Epithelial cell of esophagus (primary cell): ENCODE results near the gene ZNF630.
A peak's percentile ranks its signal among the peaks of the same experiment; 100 is the strongest.
"Not testable (repeated sequence)": the region's sequence is repeated elsewhere in the genome, so short reads cannot be mapped to it uniquely, and the experiment has no call there.

Experiments used
- DNase-seq: peaks from one replicate; pipeline ENCODE4 v3.0.0; 2010; ENCODE audit warnings: low read depth
- H3K4me3 ChIP-seq: 2 replicates; pipeline ENCODE4 v1.5.1; 2011; ENCODE audit warnings: mild to moderate bottlenecking, low read length, control low read depth
- CTCF ChIP-seq: IDR thresholded peaks from 2 replicates; pipeline ENCODE4 v1.5.1; 2011; ENCODE audit warnings: low read depth, mild to moderate bottlenecking, low read length, control low read depth, inconsistent platforms; ENCODE audit not compliant: insufficient read depth; ENCODE audit errors: missing control alignments

Gene ZNF630

GRCh38 chrX:48058621-48059295 lies 12.7 kb downstream of the ZNF630 start:
- no peak for TF ChIP-seq CTCF
- no peak overlapping the region for H3K4me3 ChIP-seq
- DNase-seq: no peak

GRCh38 chrX:48046846-48047245 lies 24.6 kb downstream of the ZNF630 start:
- TF ChIP-seq CTCF: no peak
- peak; percentile 66 for DNase-seq
- H3K4me3 ChIP-seq: no peak overlapping the region

- peak; percentile 71 for DNase-seq
- no peak for TF ChIP-seq CTCF
Observed at GRCh38 chrX:48045410-48046311, 25.8 kb downstream of the ZNF630 start.

GRCh38 chrX:48043056-48043455 lies 28.4 kb downstream of the ZNF630 start:
- no peak overlapping the region for H3K4me3 ChIP-seq
- no peak for TF ChIP-seq CTCF
- DNase-seq: no peak

More at GRCh38 chrX:48045410-48046311, 25.8 kb downstream of the ZNF630 start:
- no peak overlapping the region for H3K4me3 ChIP-seq

- TF ChIP-seq CTCF: no peak
- DNase-seq: no peak
- H3K4me3 ChIP-seq: no peak overlapping the region
Observed at GRCh38 chrX:48035891-48036290, 35.5 kb downstream of the ZNF630 start.

- not testable (repeated sequence) for DNase-seq, H3K4me3 ChIP-seq
Observed at GRCh38 chrX:48030641-48031173, 40.7 kb downstream of the ZNF630 start.

- no peak for DNase-seq
- H3K4me3 ChIP-seq: no peak overlapping the region
- TF ChIP-seq CTCF: no peak
Observed at GRCh38 chrX:48030237-48030636, 41.2 kb downstream of the ZNF630 start.
